IPS DF 19.7 (cell line): ENCODE measurements around the gene PTPRN2.
"Not testable (repeated sequence)": the region's sequence is repeated elsewhere in the genome, so short reads cannot be mapped to it uniquely, and the experiment has no call there.

Source experiments
- DNase-seq: peaks from one replicate; pipeline ENCODE4 v3.0.0-alpha.2; 2013; ENCODE audit warnings: low read depth, low spot score

Gene PTPRN2

GRCh38 chr7:158350166-158350900, 237.3 kb downstream of the PTPRN2 start:
- DNase-seq = no peak

GRCh38 chr7:158348446-158348845, 239.2 kb downstream of the PTPRN2 start:
- DNase-seq = no peak

- not testable (repeated sequence) for DNase-seq
Measured at GRCh38 chr7:158348039-158348438, 239.6 kb downstream of the PTPRN2 start.

- DNase-seq = no peak
Measured at GRCh38 chr7:158345731-158346130, 241.9 kb downstream of the PTPRN2 start.

GRCh38 chr7:158344706-158345300, 242.8 kb downstream of the PTPRN2 start:
- no peak for DNase-seq

GRCh38 chr7:158343936-158344455, 243.6 kb downstream of the PTPRN2 start:
- DNase-seq = no peak

GRCh38 chr7:158343526-158343925, 244.1 kb downstream of the PTPRN2 start:
- no peak for DNase-seq

- not testable (repeated sequence) for DNase-seq
Measured at GRCh38 chr7:158341097-158341496, 246.5 kb downstream of the PTPRN2 start.

- not testable (repeated sequence) for DNase-seq
Measured at GRCh38 chr7:158336952-158337351, 250.7 kb downstream of the PTPRN2 start.

- DNase-seq = not testable (repeated sequence)
Measured at GRCh38 chr7:158332516-158332915, 255.1 kb downstream of the PTPRN2 start.

- not testable (repeated sequence) for DNase-seq
Measured at GRCh38 chr7:158331826-158332450, 255.7 kb downstream of the PTPRN2 start.

- DNase-seq = no peak
Measured at GRCh38 chr7:158329686-158330085, 257.9 kb downstream of the PTPRN2 start.

- DNase-seq = no peak
Measured at GRCh38 chr7:158329014-158329610, 258.5 kb downstream of the PTPRN2 start.

- DNase-seq = no peak
Measured at GRCh38 chr7:158328376-158329013, 259.1 kb downstream of the PTPRN2 start.

- DNase-seq = no peak
Measured at GRCh38 chr7:158327571-158328180, 259.9 kb downstream of the PTPRN2 start.

GRCh38 chr7:158327012-158327411, 260.6 kb downstream of the PTPRN2 start:
- DNase-seq = no peak

- no peak for DNase-seq
Measured at GRCh38 chr7:158325530-158326381, 261.9 kb downstream of the PTPRN2 start.

- DNase-seq = no peak
Measured at GRCh38 chr7:158324397-158325360, 262.9 kb downstream of the PTPRN2 start.

- no peak for DNase-seq
Measured at GRCh38 chr7:158323741-158324396, 263.8 kb downstream of the PTPRN2 start.
